ENCODE measurements around the gene RUNX2.

GRCh38 chr6:45610832-45611231, 282.7 kb downstream of the RUNX2 start:
- TF ChIP-seq CTCF (IDR thresholded peaks at IDR 0.05) (no peak), POLR2A (IDR thresholded peaks at IDR 0.05) (no peak)

All from esophagus squamous epithelium (tissue), 4 donors.